HL-60/S4 treated with retinoic acid at 250 ng/mL for 4 days and 3 days (cell line): Measurements from ENCODE around the gene RBBP8.
"Not testable (repeated sequence)": the region's sequence is repeated elsewhere in the genome, so short reads cannot be mapped to it uniquely, and the experiment has no call there.

Source experiments
- in situ Hi-C: fragments of 300-500 bp; cut with MboI; formaldehyde crosslinking; loops from 2 replicates; pipeline ENCODE4 v1.7.0; 2022; ENCODE audit warnings: low sequenced_read_pairs

The RBBP8 gene

GRCh38 chr18:22933206-22933965, at the start of gene RBBP8:
RBBP8 (plus strand) TSS chr18:22933328; CDS start chr18:22936852, 3,524 bp downstream.
- in situ Hi-C loops = no loop called here

- in situ Hi-C loops = no loop called here
These were observed 49.3 kb upstream of the RBBP8 start for GRCh38 chr18:22883827-22884226.

GRCh38 chr18:22885694-22886093, 47.4 kb upstream of the RBBP8 start:
- in situ Hi-C loops = not testable (repeated sequence)

GRCh38 chr18:22899421-22899820, 33.7 kb upstream of the RBBP8 start:
- in situ Hi-C loops = no loop called here

- in situ Hi-C loops = no loop called here
These were observed 32.4 kb upstream of the RBBP8 start for GRCh38 chr18:22900558-22901238.

GRCh38 chr18:22902093-22902492, 31.0 kb upstream of the RBBP8 start:
- in situ Hi-C loops = no loop called here

GRCh38 chr18:22903248-22903647, 29.9 kb upstream of the RBBP8 start:
- in situ Hi-C loops = not testable (repeated sequence)

GRCh38 chr18:22912149-22912548, 21.0 kb upstream of the RBBP8 start:
- in situ Hi-C loops = no loop called here

GRCh38 chr18:22912835-22913234, 20.3 kb upstream of the RBBP8 start:
- in situ Hi-C loops = no loop called here

- in situ Hi-C loops = no loop called here
These were observed 19.3 kb upstream of the RBBP8 start for GRCh38 chr18:22913861-22914260.

- in situ Hi-C loops = no loop called here
These were observed 18.5 kb upstream of the RBBP8 start for GRCh38 chr18:22914633-22915032.

- in situ Hi-C loops = no loop called here
These were observed 17.8 kb upstream of the RBBP8 start for GRCh38 chr18:22915337-22915736.

GRCh38 chr18:22921772-22922171, 11.4 kb upstream of the RBBP8 start:
- in situ Hi-C loops = no loop called here

GRCh38 chr18:22924589-22924988, 8.5 kb upstream of the RBBP8 start:
- in situ Hi-C loops = no loop called here

- in situ Hi-C loops = no loop called here
These were observed 6.7 kb upstream of the RBBP8 start for GRCh38 chr18:22926454-22926853.

- in situ Hi-C loops = no loop called here
These were observed 4.8 kb upstream of the RBBP8 start for GRCh38 chr18:22928339-22928738.

GRCh38 chr18:22930089-22930713, 2.9 kb upstream of the RBBP8 start:
- in situ Hi-C loops = no loop called here

- in situ Hi-C loops = no loop called here
These were observed 283 bp upstream of the RBBP8 start for GRCh38 chr18:22932885-22933205.

GRCh38 chr18:22933966-22934423, 867 bp downstream of the RBBP8 start:
- in situ Hi-C loops = no loop called here

GRCh38 chr18:22934789-22935188, 1.7 kb downstream of the RBBP8 start:
- in situ Hi-C loops = no loop called here

- in situ Hi-C loops = no loop called here
These were observed 2.3 kb downstream of the RBBP8 start for GRCh38 chr18:22935431-22935830.

GRCh38 chr18:22936515-22936914, 3.4 kb downstream of the RBBP8 start:
- in situ Hi-C loops = no loop called here
